Ascending aorta (tissue), 2 donors: ENCODE measurements around the gene CARNS1. TPM values are rescaled to one million over a fixed set of nuclear protein-coding genes. Genes with fewer than 3 reads are reported as not detected.
A peak's percentile ranks its signal among the peaks of the same experiment; 100 is the strongest.

ENCODE experiments used
- DNase-seq, 2 donors: peaks; one replicate each; pipeline ENCODE4 v3.0.0-alpha.2; 2019; ENCODE audit warnings: low spot score in 2 of 2
- H3K27ac ChIP-seq, 2 donors: fragments of 200-600 bp; sonication (generic); one replicate each; pipeline ENCODE4 v1.5.1; 2016 to 2017; ENCODE audit warnings: mild to moderate bottlenecking in 1 of 2
- H3K27me3 ChIP-seq: fragments of 200-600 bp; sonication (generic); one replicate; pipeline ENCODE4 v1.5.1; 2017
- H3K36me3 ChIP-seq, 2 donors: fragments of 200-600 bp; sonication (generic); one replicate each; pipeline ENCODE4 v1.5.1; 2016
- H3K4me1 ChIP-seq, 2 donors: fragments of 200-600 bp; sonication (generic); one replicate each; pipeline ENCODE4 v1.5.1; 2016 to 2017; ENCODE audit warnings: mild to moderate bottlenecking in 1 of 2
- H3K4me3 ChIP-seq, 2 donors: fragments of 200-600 bp; sonication (generic); one replicate each; pipeline ENCODE4 v1.5.1; 2016 to 2017; ENCODE audit warnings: mild to moderate bottlenecking in 1 of 2
- H3K9me3 ChIP-seq, 2 donors: fragments of 200-600 bp; sonication (generic); one replicate each; pipeline ENCODE4 v1.5.1; 2016
- CTCF ChIP-seq, 3 experiments: fragments of 200-600 bp in 2 of 3; fragments of 450-650 bp in 1 of 3; sonication (generic) in 2 of 3; IDR thresholded peaks; one replicate each; pipeline ENCODE4 v1.5.1; 2016 to 2019; ENCODE audit warnings: antibody characterized with exemption in 3 of 3, mild to moderate bottlenecking in 1 of 3, moderate library complexity in 1 of 3
- intact Hi-C: fragments of 100-400 bp; cut with DNase I; formaldehyde crosslinking; loops from one replicate; pipeline ENCODE4 v1.15.1; 2023
- total RNA-seq: library from RNA; depleted of rRNA; stranded (reverse); fragments of >200 nt; gene quantifications from one replicate; pipeline ENCODE4 v1.1.0, GENCODE V29; 2016

The CARNS1 gene
- total RNA-seq, 1 donor from 2014 or later: 6.0 TPM

GRCh38 chr11:67440229-67441097 is 25.0 kb downstream of the CARNS1 start:
- H3K4me1 ChIP-seq: peaks cover 8 to 13% of the 10 kb centered on the region in 2 donors

GRCh38 chr11:67441098-67441563 is 25.7 kb downstream of the CARNS1 start:
- peak overlapping the region in 1 of 2 donors; percentile 98 for H3K27ac ChIP-seq
- no peak overlapping the region for H3K4me3 ChIP-seq
- H3K36me3 ChIP-seq: peaks cover 15 to 23% of the 10 kb centered on the region in 2 donors
- intact Hi-C loops: no loop called here
- no peak for DNase-seq
- no peaks in the 10 kb centered on the region for H3K9me3 ChIP-seq
- H3K27me3 ChIP-seq: no peaks in the 10 kb centered on the region
- no peak for TF ChIP-seq CTCF (IDR thresholded peaks at IDR 0.05)
- peaks cover 8 to 13% of the 10 kb centered on the region in 2 donors for H3K4me1 ChIP-seq

More at GRCh38 chr11:67440229-67441097, 25.0 kb downstream of the CARNS1 start:
- Histone ChIP-seq H3K36me3 (peaks cover 22 to 29% of the 10 kb centered on the region in 2 donors), H3K9me3 (no peaks in the 10 kb centered on the region), H3K4me3 (no peak overlapping the region), H3K27ac (peak overlapping the region in 1 of 2 donors; percentile 52), H3K27me3 (no peaks in the 10 kb centered on the region)
- TF ChIP-seq CTCF (IDR thresholded peaks at IDR 0.05): no peak
- intact Hi-C loops: no loop called here
- no peak for DNase-seq

- no peaks in the 10 kb centered on the region for H3K9me3 ChIP-seq
- peak overlapping the region; percentile 12 to 98 for H3K27ac ChIP-seq
- peaks cover 14 to 23% of the 10 kb centered on the region in 2 donors for H3K36me3 ChIP-seq
- no peak for TF ChIP-seq CTCF (IDR thresholded peaks at IDR 0.05)
- peak overlapping the region in 1 of 2 donors; percentile 99 for H3K4me3 ChIP-seq
- H3K27me3 ChIP-seq: no peaks in the 10 kb centered on the region
- peaks cover 8 to 13% of the 10 kb centered on the region in 2 donors for H3K4me1 ChIP-seq
- intact Hi-C loops: no loop called here
- DNase-seq: no peak
These were observed 26.4 kb downstream of the CARNS1 start for GRCh38 chr11:67441731-67442351.

GRCh38 chr11:67442504-67443404 is 27.3 kb downstream of the CARNS1 start:
- no peak for TF ChIP-seq CTCF (IDR thresholded peaks at IDR 0.05)
- Histone ChIP-seq H3K27me3 (no peaks in the 10 kb centered on the region), H3K9me3 (no peaks in the 10 kb centered on the region), H3K4me3 (peak overlapping the region; percentile 89 to 99), H3K27ac (peak overlapping the region; percentile 94 to 98), H3K4me1 (peaks cover 8 to 13% of the 10 kb centered on the region in 2 donors), H3K36me3 (peaks cover 14 to 19% of the 10 kb centered on the region in 2 donors)
- intact Hi-C loops: loop anchor here (1.0 kb wide), 3 partner anchors 14 to 41 kb away; partner anchors contain the start of genes PPP1CA, RPS6KB2 and TMEM134
- no peak for DNase-seq

- Histone ChIP-seq H3K4me3 (no peak overlapping the region), H3K4me1 (peaks cover 8 to 13% of the 10 kb centered on the region in 2 donors), H3K9me3 (no peaks in the 10 kb centered on the region), H3K27me3 (no peaks in the 10 kb centered on the region), H3K27ac (no peak overlapping the region), H3K36me3 (peaks cover 13 to 14% of the 10 kb centered on the region in 2 donors)
- intact Hi-C loops: no loop called here
- no peak for TF ChIP-seq CTCF (IDR thresholded peaks at IDR 0.05)
- DNase-seq: no peak
These were observed 30.0 kb downstream of the CARNS1 start for GRCh38 chr11:67445515-67445914.
